HUES6 (cell line): Measurements from ENCODE around the gene LZTFL1.

Experiments
- H3K27ac ChIP-seq: 2 replicates; pipeline ENCODE4 v1.7.0; 2013; ENCODE audit warnings: low read depth, mild to moderate bottlenecking, low read length, inconsistent platforms
- H3K27me3 ChIP-seq: 2 replicates; pipeline ENCODE4 v1.6.1; 2013; ENCODE audit warnings: low read length; ENCODE audit not compliant: control insufficient read depth, insufficient read depth
- H3K36me3 ChIP-seq: 2 replicates; pipeline ENCODE4 v1.6.1; 2013; ENCODE audit warnings: low read length; ENCODE audit not compliant: control insufficient read depth, insufficient read depth
- H3K4me1 ChIP-seq: 2 replicates; pipeline ENCODE4 v1.6.1; 2013; ENCODE audit warnings: low read length; ENCODE audit not compliant: control insufficient read depth, insufficient read depth
- H3K4me3 ChIP-seq: 2 replicates; pipeline ENCODE4 v1.5.1; 2013; ENCODE audit warnings: low read depth, low read length
- H3K9ac ChIP-seq: one replicate; pipeline ENCODE4 v1.6.1; 2013; ENCODE audit warnings: mild to moderate bottlenecking, low read length
- H3K9me3 ChIP-seq: 2 replicates; pipeline ENCODE4 v1.6.1; 2013; ENCODE audit warnings: low read depth, low read length; ENCODE audit not compliant: control insufficient read depth, insufficient read depth

LZTFL1 gene

DNA sequence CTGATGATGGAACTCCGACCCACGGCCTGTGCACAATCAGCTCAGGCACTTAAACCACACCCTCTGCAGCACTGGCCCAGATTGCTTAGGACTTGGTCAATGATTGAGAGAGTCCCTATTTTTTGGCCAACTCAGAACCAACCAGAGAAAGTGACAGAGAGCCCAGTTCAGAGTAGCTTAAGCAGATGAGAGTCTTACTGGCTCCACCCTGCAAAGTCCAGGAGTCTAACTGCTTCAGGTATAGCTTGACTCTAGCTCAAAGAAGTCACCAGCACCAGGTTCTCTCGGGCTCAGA lies 65.7 kb downstream of the LZTFL1 start:
- Histone ChIP-seq H3K9me3 (no peaks in the 10 kb centered on the region), H3K36me3 (no peaks in the 10 kb centered on the region), H3K9ac (no peak overlapping the region), H3K27me3 (peaks cover 2% of the 10 kb centered on the region; the same call in 1 of the 2 replicates), H3K4me1 (peaks cover 18% of the 10 kb centered on the region), H3K27ac (no peak overlapping the region), H3K4me3 (no peak overlapping the region)

DNA sequence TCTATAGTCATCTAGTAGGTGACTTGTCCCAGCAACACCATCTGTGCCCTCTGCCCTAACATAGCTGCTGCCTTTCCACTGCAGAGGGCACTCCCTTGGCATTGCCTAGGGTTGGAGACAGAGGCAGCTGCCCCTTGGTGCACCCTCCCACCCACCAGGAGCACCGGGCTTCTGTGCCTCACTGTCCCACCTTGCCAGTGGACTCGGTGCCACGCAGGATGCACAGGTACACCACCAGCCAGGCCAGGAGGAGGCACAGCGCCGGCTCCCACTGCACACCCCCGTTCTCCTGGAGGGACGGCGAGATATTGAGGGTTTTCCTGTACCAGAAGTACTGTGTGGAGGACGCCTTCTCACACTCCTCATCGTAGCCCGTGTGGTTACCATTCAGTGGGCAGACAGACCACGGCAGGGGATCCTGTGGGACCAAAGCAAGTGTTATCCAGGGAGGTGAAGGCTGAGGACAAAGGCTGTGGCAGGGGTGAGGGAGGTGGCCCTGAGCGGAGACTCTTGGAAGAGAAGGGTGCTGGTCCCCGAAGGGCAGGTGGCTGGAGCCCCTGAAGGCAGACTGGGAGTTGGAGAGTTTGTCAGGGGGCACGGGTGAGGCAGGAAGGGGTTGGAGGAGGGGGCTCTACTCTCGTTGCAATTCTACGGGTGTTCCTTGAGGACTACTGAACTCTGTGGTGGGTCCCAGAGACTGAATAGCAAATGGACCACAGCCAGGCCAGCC lies 66.2 kb downstream of the LZTFL1 start:
- Histone ChIP-seq H3K27me3 (peaks cover 2% of the 10 kb centered on the region; the same call in 1 of the 2 replicates), H3K4me3 (no peak overlapping the region), H3K9me3 (no peaks in the 10 kb centered on the region), H3K9ac (no peak overlapping the region), H3K36me3 (no peaks in the 10 kb centered on the region), H3K4me1 (peaks cover 18% of the 10 kb centered on the region), H3K27ac (no peak overlapping the region)

DNA sequence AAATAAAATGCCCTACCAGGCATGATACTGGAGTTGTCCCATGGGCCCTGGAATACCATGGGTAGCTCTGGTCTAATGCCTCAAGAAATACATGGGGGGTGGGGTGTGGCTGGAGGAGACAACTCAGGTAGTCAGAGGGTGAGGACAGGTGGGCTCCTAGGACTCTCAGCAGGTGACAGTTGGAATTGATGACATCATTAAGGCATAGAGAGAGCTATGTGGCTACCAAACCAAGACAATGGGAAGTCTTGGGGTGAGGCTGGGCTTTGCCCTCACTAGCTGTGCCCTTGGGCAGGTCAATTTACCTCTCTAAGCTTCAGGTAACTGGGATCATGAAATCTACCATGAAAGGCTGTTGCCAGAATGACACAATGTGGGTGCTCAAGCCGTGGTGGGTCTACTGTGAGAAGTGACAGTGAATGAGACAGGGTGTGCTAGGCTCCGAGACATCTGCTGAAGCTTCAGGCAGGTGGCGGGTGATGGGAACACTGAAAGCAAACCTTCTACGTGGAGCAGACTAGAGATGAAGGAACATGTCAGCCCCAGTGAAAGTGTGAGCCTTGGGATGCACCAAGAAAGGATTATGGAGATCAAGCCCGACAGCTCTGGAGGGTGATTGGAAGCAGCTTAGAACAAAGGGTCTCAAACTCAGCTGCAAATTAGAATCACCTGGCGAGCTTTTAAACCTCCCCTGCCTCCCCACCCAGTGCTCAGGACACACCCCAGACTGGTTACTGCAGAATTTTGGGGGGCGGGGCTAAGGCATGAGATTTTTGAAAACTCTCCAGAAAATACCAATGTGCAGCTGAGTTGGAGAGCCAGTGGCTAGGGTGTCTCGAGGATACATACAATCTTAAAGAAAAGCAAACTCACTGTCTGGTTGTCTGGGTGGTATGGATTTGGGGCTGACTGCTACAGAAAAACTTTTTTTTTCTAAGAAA lies 67.1 kb downstream of the LZTFL1 start:
- H3K4me3 ChIP-seq, result no peak overlapping the region
- no peak overlapping the region for H3K27ac ChIP-seq
- H3K27me3 ChIP-seq, result peaks cover 2% of the 10 kb centered on the region; the same call in 1 of the 2 replicates
- H3K4me1 ChIP-seq, result peaks cover 15% of the 10 kb centered on the region
- H3K9me3 ChIP-seq, result no peaks in the 10 kb centered on the region
- no peaks in the 10 kb centered on the region for H3K36me3 ChIP-seq
- no peak overlapping the region for H3K9ac ChIP-seq

DNA sequence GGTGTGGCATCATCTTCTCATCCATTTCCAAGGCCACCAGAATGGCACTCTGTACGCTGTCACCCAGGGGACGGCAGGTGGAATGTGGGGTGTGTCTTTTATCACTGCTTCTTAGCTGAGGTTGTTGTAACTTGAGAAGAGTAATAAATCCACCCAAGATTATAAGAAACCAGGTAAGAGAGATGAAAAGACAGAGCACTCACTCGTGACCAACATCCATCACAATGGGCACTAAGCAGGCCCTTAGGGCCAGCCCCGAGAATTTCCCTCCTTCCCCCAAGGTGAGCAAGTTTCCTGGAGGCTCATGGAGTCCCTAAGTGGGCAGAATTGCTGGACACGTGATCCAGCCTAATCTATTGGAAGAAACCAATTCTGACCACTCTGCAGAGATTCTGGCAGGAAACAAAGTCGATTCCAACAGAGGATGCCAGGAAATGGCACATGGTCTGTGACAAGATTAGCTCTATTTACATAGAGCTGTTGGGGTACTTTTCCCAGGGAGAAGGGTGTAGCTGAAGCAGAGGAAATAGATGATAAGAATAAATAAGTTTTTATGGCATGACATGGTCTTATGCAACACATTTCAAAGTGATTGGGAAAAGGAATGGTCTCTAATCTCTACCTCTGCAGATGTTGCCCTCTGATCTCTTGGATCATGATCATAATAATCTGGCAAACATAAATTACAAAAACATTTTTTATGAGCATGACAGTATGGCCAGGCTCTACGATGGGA lies 68.0 kb downstream of the LZTFL1 start:
- Histone ChIP-seq H3K36me3 (no peaks in the 10 kb centered on the region), H3K27me3 (no peaks in the 10 kb centered on the region; the same call in 1 of the 2 replicates), H3K27ac (no peak overlapping the region), H3K4me1 (peaks cover 15% of the 10 kb centered on the region), H3K4me3 (no peak overlapping the region), H3K9me3 (no peaks in the 10 kb centered on the region), H3K9ac (no peak overlapping the region)
